LNCaP clone FGC (cell line): ENCODE measurements around the gene HYAL2.
A peak's percentile ranks its signal among the peaks of the same experiment; 100 is the strongest.

Experiments
- DNase-seq: peaks from one replicate; pipeline ENCODE4 v3.0.0-alpha.2; 2011; ENCODE audit warnings: low read depth
- H3K4me3 ChIP-seq: 2 replicates; pipeline ENCODE4 v1.5.1; 2011; ENCODE audit warnings: mild to moderate bottlenecking, low read depth, low read length, control low read depth
- CTCF ChIP-seq: IDR thresholded peaks from 2 replicates; pipeline ENCODE4 v1.5.1; 2012; ENCODE audit warnings: mild to moderate bottlenecking; ENCODE audit not compliant: control insufficient read depth, insufficient read depth; ENCODE audit errors: extremely low read depth

Gene HYAL2

DNA sequence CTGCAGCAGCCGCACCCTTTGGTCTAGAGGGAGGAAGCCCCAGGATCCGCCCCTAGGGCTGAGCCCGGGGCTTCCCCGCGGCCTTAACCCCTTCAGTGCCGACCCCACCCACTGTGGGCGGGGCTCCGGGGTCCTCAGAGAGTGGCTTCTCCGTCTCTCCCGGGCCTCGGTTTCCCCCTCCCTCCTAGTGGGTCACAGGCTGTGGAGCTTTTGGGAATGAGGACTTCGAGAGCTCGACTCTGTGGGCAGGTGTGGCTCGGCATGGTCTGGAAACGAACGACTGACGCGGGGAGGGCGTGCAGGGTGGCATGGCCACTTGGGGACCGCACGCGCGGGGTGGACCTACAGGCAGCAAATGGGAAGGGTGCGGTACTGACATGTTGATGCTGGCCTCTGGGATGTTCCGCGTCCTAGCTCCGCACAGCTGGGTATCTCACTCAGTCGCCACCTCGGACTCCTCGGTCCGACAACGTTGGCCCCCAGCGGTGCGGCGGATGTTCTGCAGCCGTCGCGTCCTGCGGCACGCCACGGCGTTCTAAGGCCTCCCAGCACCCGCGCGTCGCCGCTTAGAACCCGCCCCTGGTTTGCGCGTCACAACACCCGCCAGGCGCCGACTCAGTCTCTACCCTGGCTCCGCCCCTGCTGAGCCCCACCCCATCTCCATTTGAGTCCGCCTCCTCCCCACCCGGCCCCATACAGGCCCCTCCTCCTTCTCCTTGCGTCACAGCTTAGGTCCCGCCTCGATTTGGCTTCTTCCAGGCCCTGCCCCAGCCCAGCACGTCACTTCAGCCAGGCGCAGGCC is 23.5 kb downstream of the HYAL2 start, which contains the start of the genes HYAL3 and NAA80:
Gene HYAL3 (minus strand): TSS at position 570 of the 802 bp plus-strand sequence. CDS start 3,803 bp downstream, outside the sequence.
Gene NAA80 (minus strand): TSS at position 570 of the 802 bp plus-strand sequence. CDS start 1,942 bp downstream, outside the sequence.
- DNase-seq, result peak; percentile 98
- peak within 1 kb of the TSS; percentile 93 for H3K4me3 ChIP-seq
- peak; percentile 45 for TF ChIP-seq CTCF

- no peak for DNase-seq
- peak overlapping the region; percentile 93 for H3K4me3 ChIP-seq
- no peak for TF ChIP-seq CTCF
These were observed 24.4 kb downstream of the HYAL2 start for GRCh38 chr3:50297896-50298725.

DNA sequence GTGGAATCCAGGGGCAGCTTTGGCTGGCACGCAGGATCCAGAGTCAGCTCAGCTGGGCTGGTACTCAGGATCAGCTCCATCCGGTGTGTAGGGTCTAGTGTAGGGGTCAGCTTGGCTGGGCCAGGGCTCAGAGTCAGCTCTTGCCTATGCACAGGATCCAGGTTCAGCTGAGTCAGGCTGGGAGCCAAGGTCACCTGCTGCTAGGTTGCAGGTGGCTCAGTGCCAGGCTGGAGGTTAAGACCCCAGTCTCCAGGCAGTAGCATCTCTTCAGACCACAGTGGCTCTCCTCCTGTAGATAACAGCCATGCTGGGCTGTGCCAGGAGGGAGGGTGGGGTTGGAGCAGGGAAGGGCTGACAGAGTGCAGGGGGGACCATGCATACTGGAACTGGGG is 25.2 kb downstream of the HYAL2 start:
- H3K4me3 ChIP-seq, result no peak overlapping the region
- no peak for DNase-seq
- no peak for TF ChIP-seq CTCF

DNA sequence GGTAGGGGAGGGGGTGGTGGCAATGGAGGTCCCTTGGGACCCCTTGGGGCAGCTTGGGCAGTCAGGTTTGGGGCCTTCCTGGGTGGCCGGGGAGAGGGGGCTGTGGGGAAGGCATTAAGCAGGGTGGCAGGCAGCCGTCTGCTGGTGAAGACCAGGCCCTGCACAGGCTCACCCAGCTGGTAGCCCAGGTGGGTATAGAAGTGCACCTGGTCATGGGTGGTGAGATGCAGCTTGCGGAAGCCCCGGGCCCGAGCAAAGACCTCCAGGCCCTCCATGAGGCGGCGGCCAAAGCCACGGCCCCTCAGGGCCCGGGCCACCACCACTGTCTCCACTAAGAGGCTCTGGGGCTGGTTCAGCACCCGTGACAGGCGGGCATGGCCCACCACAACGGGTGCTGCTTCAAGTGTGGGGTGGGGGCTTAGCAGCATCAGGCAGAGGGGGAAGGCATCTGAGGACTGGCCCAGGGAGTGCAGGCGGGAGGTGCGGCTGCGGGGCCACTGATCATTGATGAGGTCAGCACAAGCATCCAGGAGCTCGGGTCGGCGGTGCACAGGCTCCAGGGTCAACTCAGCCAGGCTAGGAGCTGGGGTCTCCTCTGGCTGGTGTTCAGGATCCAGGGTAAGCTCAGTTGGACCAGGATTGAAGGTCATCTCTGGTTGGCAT is 25.7 kb downstream of the HYAL2 start:
- no peak for DNase-seq
- no peak overlapping the region for H3K4me3 ChIP-seq
- TF ChIP-seq CTCF, result no peak

GRCh38 chr3:50295553-50296431 is 26.8 kb downstream of the HYAL2 start:
- DNase-seq, result no peak
- no peak for TF ChIP-seq CTCF
- H3K4me3 ChIP-seq, result no peak overlapping the region
